Fibroblast of lung (primary cell): ENCODE data around the gene NPIPA5.

Experiments
- EZH2 ChIP-seq: IDR thresholded peaks from 2 replicates; pipeline ENCODE4 v1.5.1; 2012; ENCODE audit warnings: low read length, control low read depth, mild to moderate bottlenecking; ENCODE audit errors: missing control alignments
- TF ChIP-seq, protein P1 (sequence below), 2 donors: IDR thresholded peaks in 1 of 2; conservative IDR thresholded peaks in 1 of 2; 1 replicate in 1 of 2; 2 replicates in 1 of 2; pipeline ENCODE4 v1.5.1; 2011 to 2012; ENCODE audit warnings: low read length in 2 of 2, control low read depth in 1 of 2, inconsistent platforms in 1 of 2, low read depth in 1 of 2, mild to moderate bottlenecking in 1 of 2

GRCh38 chr16:15426796-15427195 lies 48.7 kb upstream of the NPIPA5 start:
- no peak for TF ChIP-seq EZH2
- TF ChIP-seq, protein P1, sequence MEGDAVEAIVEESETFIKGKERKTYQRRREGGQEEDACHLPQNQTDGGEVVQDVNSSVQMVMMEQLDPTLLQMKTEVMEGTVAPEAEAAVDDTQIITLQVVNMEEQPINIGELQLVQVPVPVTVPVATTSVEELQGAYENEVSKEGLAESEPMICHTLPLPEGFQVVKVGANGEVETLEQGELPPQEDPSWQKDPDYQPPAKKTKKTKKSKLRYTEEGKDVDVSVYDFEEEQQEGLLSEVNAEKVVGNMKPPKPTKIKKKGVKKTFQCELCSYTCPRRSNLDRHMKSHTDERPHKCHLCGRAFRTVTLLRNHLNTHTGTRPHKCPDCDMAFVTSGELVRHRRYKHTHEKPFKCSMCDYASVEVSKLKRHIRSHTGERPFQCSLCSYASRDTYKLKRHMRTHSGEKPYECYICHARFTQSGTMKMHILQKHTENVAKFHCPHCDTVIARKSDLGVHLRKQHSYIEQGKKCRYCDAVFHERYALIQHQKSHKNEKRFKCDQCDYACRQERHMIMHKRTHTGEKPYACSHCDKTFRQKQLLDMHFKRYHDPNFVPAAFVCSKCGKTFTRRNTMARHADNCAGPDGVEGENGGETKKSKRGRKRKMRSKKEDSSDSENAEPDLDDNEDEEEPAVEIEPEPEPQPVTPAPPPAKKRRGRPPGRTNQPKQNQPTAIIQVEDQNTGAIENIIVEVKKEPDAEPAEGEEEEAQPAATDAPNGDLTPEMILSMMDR (conservative IDR thresholded peaks at IDR 0.05 in 1 of 2, IDR thresholded peaks at IDR 0.05 in 1 of 2; ENCODE audit: low read depth in 1 of 2, low read length in 2 of 2), result no peak
